GM18526 (cell line): ENCODE measurements around the gene KLK1.

Experiments
- POLR2A ChIP-seq: IDR thresholded peaks from 3 replicates; pipeline ENCODE4 v1.6.1; 2011; ENCODE audit not compliant: insufficient read length; ENCODE audit errors: extremely low read depth

KLK1 gene

GRCh38 chr19:50804420-50805272 is 18.9 kb downstream of the KLK1 start:
- TF ChIP-seq POLR2A = peak; percentile 99

- no peak for TF ChIP-seq POLR2A
Observed at GRCh38 chr19:50803633-50804419, 19.8 kb downstream of the KLK1 start.

GRCh38 chr19:50801107-50801506 is 22.5 kb downstream of the KLK1 start:
- TF ChIP-seq POLR2A = no peak

- TF ChIP-seq POLR2A = no peak
Observed at GRCh38 chr19:50799547-50799851, 24.1 kb downstream of the KLK1 start.

- no peak for TF ChIP-seq POLR2A
Observed at GRCh38 chr19:50798659-50799546, 24.7 kb downstream of the KLK1 start.

- TF ChIP-seq POLR2A = peak; percentile 36
Observed at GRCh38 chr19:50797781-50798658, 25.6 kb downstream of the KLK1 start.

- TF ChIP-seq POLR2A = no peak
Observed at GRCh38 chr19:50797429-50797780, 26.2 kb downstream of the KLK1 start.

GRCh38 chr19:50796634-50797428 is 26.8 kb downstream of the KLK1 start:
- peak; percentile 26 for TF ChIP-seq POLR2A

- peak; percentile 39 for TF ChIP-seq POLR2A
Observed at GRCh38 chr19:50796128-50796633, 27.4 kb downstream of the KLK1 start.

GRCh38 chr19:50795664-50796073 is 27.9 kb downstream of the KLK1 start:
- TF ChIP-seq POLR2A = no peak

- peak; percentile 57 for TF ChIP-seq POLR2A
Observed at GRCh38 chr19:50794876-50795663, 28.5 kb downstream of the KLK1 start.

GRCh38 chr19:50794074-50794875 is 29.3 kb downstream of the KLK1 start:
- no peak for TF ChIP-seq POLR2A
